Glutamatergic neuron (in vitro differentiated cells): Measurements from ENCODE around the gene ZNF276. TPM values are rescaled to one million over a fixed set of nuclear protein-coding genes. Genes with fewer than 3 reads are reported as not detected.

Experiments
- DNase-seq: peaks from one replicate; pipeline ENCODE4 v3.0.0; 2022
- H3K27ac Mint-ChIP-seq: one replicate; pipeline ENCODE4 v1.8.0; 2020; ENCODE audit warnings: mild to moderate bottlenecking, mixed read lengths, inconsistent platforms; ENCODE audit not compliant: unreplicated experiment
- H3K27me3 Mint-ChIP-seq: one replicate; pipeline ENCODE4 v1.8.0; 2020; ENCODE audit warnings: mild to moderate bottlenecking, moderate library complexity, mixed read lengths, inconsistent platforms; ENCODE audit not compliant: unreplicated experiment
- H3K36me3 Mint-ChIP-seq: one replicate; pipeline ENCODE4 v1.8.0; 2020; ENCODE audit warnings: mild to moderate bottlenecking, mixed read lengths, inconsistent platforms; ENCODE audit not compliant: unreplicated experiment
- H3K4me1 Mint-ChIP-seq: one replicate; pipeline ENCODE4 v1.8.0; 2020; ENCODE audit warnings: mild to moderate bottlenecking, low read depth, mixed read lengths, inconsistent platforms; ENCODE audit not compliant: unreplicated experiment
- H3K4me3 Mint-ChIP-seq: one replicate; pipeline ENCODE4 v1.8.0; 2020; ENCODE audit warnings: mild to moderate bottlenecking, mixed read lengths, inconsistent platforms; ENCODE audit not compliant: unreplicated experiment
- H3K9me3 Mint-ChIP-seq: one replicate; pipeline ENCODE4 v1.8.0; 2020; ENCODE audit warnings: mild to moderate bottlenecking, moderate library complexity, mixed read lengths, inconsistent platforms; ENCODE audit not compliant: unreplicated experiment
- total RNA-seq: library from RNA; stranded (reverse); fragmentation: NEBNext Ultra II Directional; extraction: Animal tissue kit (Norgen Biotek cat#: 25700); gene quantifications from one replicate; pipeline ENCODE4 v1.2.1, GENCODE V29; 2021; ENCODE audit not compliant: unreplicated experiment
- TF ChIP-seq, protein P1 (sequence below): fragments of 200-600 bp; sonication (generic); IDR thresholded peaks from one replicate; pipeline ENCODE4 v1.5.0; 2021; ENCODE audit not compliant: partially characterized antibody, unreplicated experiment

The ZNF276 gene
- total RNA-seq, 1 donor from 2014 or later = 20.8 TPM

DNA sequence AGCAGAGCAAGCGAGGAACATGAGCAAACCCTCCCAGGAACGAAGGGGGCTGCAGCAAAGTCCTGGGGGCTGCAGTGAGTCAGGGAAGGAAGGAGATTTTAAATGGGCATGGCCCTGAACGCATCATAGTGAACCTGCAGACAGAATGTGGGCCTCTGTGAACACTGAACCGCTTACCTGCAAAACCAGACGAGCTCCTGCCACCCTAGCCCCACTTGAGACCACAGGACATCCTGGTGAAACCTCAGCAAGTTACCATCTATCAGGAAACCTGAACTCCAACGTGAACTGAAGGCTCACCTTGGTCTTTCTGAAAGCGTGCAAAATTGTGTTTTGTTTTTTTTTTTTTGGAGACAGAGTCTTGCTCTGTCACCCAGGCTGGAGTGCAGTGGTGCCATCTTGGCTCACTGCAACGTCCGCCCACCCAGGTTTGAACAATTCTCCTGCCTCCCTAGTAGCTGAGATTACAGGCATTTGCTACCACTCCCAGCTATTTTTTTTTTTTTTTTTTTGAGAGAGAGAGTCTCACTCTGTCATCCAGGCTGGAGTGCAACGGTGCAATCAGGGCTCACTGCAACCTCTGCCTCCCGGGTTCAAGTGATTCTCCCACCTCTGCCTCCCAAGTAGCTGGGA, 64.3 kb downstream of the ZNF276 start:
- no peaks in the 10 kb centered on the region for H3K36me3 Mint-ChIP-seq
- H3K9me3 Mint-ChIP-seq = peaks cover 5% of the 10 kb centered on the region
- no peak overlapping the region for H3K27ac Mint-ChIP-seq
- no peak for DNase-seq
- TF ChIP-seq, protein P1, sequence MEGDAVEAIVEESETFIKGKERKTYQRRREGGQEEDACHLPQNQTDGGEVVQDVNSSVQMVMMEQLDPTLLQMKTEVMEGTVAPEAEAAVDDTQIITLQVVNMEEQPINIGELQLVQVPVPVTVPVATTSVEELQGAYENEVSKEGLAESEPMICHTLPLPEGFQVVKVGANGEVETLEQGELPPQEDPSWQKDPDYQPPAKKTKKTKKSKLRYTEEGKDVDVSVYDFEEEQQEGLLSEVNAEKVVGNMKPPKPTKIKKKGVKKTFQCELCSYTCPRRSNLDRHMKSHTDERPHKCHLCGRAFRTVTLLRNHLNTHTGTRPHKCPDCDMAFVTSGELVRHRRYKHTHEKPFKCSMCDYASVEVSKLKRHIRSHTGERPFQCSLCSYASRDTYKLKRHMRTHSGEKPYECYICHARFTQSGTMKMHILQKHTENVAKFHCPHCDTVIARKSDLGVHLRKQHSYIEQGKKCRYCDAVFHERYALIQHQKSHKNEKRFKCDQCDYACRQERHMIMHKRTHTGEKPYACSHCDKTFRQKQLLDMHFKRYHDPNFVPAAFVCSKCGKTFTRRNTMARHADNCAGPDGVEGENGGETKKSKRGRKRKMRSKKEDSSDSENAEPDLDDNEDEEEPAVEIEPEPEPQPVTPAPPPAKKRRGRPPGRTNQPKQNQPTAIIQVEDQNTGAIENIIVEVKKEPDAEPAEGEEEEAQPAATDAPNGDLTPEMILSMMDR = no peak
- H3K4me1 Mint-ChIP-seq = no peaks in the 10 kb centered on the region
- H3K4me3 Mint-ChIP-seq = no peak overlapping the region
- H3K27me3 Mint-ChIP-seq = no peaks in the 10 kb centered on the region

DNA sequence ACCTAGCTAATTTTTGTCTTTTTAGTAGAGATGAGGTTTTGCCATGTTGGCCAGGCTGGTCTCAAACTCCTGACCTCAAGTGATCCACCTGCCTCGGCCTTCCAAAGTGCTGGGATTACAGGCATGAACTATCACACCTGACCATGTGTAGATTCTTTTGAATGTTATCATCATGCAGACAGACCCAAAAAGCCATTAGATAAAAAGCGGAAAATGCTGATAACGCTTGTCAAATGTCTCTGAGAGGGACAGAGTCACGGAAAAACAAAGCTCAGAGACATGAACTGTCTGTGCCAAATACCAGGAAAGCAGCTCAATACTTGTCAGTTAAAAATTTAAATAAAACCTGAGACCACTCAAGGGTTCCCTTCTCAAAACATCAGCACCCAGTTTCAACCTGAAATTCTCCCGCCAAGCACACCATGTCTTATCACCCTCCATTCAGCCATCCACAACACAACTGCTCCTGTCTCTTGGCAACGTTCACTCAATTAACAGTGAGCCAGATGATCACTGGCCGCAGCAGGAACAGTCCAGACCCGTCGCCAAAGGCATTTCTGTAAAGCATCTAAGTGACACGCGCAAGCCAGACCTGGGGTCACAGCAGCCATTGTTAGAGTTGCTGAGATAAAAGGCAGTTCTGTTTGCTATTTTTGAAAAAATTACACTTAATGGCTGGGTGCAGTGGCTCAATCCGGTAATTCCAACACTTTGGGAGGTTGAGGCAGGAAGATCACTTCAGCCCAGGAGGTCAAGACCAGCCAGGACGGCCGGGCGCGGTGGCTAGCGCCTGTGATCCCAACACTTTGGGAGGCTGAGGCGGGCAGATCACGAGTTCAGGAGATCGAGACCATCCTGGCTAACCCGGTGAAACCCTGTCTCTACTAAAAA, 65.4 kb downstream of the ZNF276 start:
- Mint-ChIP-seq H3K9me3 (peaks cover 5% of the 10 kb centered on the region), H3K27ac (no peak overlapping the region), H3K4me3 (no peak overlapping the region), H3K27me3 (no peaks in the 10 kb centered on the region), H3K36me3 (no peaks in the 10 kb centered on the region), H3K4me1 (no peaks in the 10 kb centered on the region)
- TF ChIP-seq, protein P1 = no peak
- no peak for DNase-seq

DNA sequence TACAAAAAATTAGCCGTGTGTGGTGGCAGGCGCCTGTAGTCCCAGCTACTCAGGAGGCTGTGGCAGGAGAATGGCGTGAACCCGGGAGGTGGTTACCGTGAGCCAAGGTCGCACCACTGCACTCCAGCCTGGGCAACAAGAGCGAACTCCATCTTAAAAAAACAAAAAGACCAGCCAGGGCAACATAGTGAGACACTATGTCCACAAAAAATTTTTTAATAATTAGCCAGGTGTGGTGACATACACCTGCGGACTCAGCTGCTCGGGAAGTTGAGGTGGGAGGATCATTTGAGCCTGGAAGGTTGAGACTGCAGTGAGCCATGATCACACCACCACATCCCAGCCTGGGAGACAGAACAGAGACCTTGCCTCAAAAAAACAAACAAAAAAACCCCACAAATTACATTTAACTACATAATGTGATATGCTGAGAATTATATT, 66.0 kb downstream of the ZNF276 start:
- TF ChIP-seq, protein P1 = no peak
- Mint-ChIP-seq H3K4me1 (no peaks in the 10 kb centered on the region), H3K27me3 (no peaks in the 10 kb centered on the region), H3K27ac (no peak overlapping the region), H3K36me3 (no peaks in the 10 kb centered on the region), H3K4me3 (no peak overlapping the region), H3K9me3 (peaks cover 5% of the 10 kb centered on the region)
- DNase-seq = no peak

Other genes starting within 250 kb of the ZNF276 start
- 367 TPM for gene ANKRD11, start 231.0 kb upstream of the ZNF276 start, total RNA-seq
- 166 TPM for gene SPG7, start 213.1 kb upstream of the ZNF276 start, total RNA-seq
- gene RPL13, start 160.9 kb upstream of the ZNF276 start, total RNA-seq = 893 TPM
- 17.8 TPM for gene CPNE7, start 145.8 kb upstream of the ZNF276 start, total RNA-seq
- 0.39 TPM for gene DPEP1, start 107.9 kb upstream of the ZNF276 start, total RNA-seq
- gene CHMP1A, start 63.8 kb upstream of the ZNF276 start, total RNA-seq = 96.3 TPM
- gene SPATA33, start 63.7 kb upstream of the ZNF276 start, total RNA-seq = 18.0 TPM
- gene CDK10, start 34.8 kb upstream of the ZNF276 start, total RNA-seq = 56.9 TPM
- 18.6 TPM for gene SPATA2L, start 19.8 kb upstream of the ZNF276 start, total RNA-seq
- gene VPS9D1, start 639 bp upstream of the ZNF276 start, total RNA-seq = 19.5 TPM
- gene FANCA, start 95.1 kb downstream of the ZNF276 start, total RNA-seq = 42.8 TPM
- 39.2 TPM for gene SPIRE2, start 106.9 kb downstream of the ZNF276 start, total RNA-seq
- 272 TPM for gene TCF25, start 152.1 kb downstream of the ZNF276 start, total RNA-seq
- gene MC1R, start 197.3 kb downstream of the ZNF276 start, total RNA-seq = 12.8 TPM
- gene TUBB3, start 201.8 kb downstream of the ZNF276 start, total RNA-seq = 3,960 TPM
- 96.0 TPM for gene DEF8, start 227.2 kb downstream of the ZNF276 start, total RNA-seq